GM18499 (cell line): Measurements from ENCODE around the gene KAZN.

Experiments used
- ATAC-seq: cut with Tn5 transposase; IDR thresholded peaks from one replicate; pipeline ENCODE4 v1.9.1; 2021; ENCODE audit warnings: moderate number of reproducible peaks; ENCODE audit not compliant: insufficient read depth, unreplicated experiment

The KAZN gene

GRCh38 chr1:14699620-14700019, 101.1 kb downstream of the KAZN start:
- ATAC-seq: no peak

GRCh38 chr1:14704846-14705245, 106.4 kb downstream of the KAZN start:
- no peak for ATAC-seq

GRCh38 chr1:14705824-14706223, 107.3 kb downstream of the KAZN start:
- ATAC-seq: no peak

GRCh38 chr1:14706631-14707030, 108.1 kb downstream of the KAZN start:
- no peak for ATAC-seq

GRCh38 chr1:14707531-14708445, 109.3 kb downstream of the KAZN start:
- no peak for ATAC-seq

GRCh38 chr1:14710331-14710730, 111.8 kb downstream of the KAZN start:
- ATAC-seq: no peak

- ATAC-seq: no peak
Measured at GRCh38 chr1:14712136-14712535, 113.7 kb downstream of the KAZN start.

- no peak for ATAC-seq
Measured at GRCh38 chr1:14713077-14713476, 114.6 kb downstream of the KAZN start.

GRCh38 chr1:14715266-14715665, 116.8 kb downstream of the KAZN start:
- no peak for ATAC-seq

GRCh38 chr1:14715802-14716201, 117.3 kb downstream of the KAZN start:
- ATAC-seq: no peak

GRCh38 chr1:14716474-14716873, 118.0 kb downstream of the KAZN start:
- no peak for ATAC-seq

GRCh38 chr1:14718476-14718875, 120.0 kb downstream of the KAZN start:
- ATAC-seq: no peak

GRCh38 chr1:14723401-14723800, 124.9 kb downstream of the KAZN start:
- no peak for ATAC-seq

GRCh38 chr1:14724246-14724645, 125.8 kb downstream of the KAZN start:
- ATAC-seq: no peak

- no peak for ATAC-seq
Measured at GRCh38 chr1:14724678-14725077, 126.2 kb downstream of the KAZN start.

- ATAC-seq: no peak
Measured at GRCh38 chr1:14725238-14725637, 126.8 kb downstream of the KAZN start.

- no peak for ATAC-seq
Measured at GRCh38 chr1:14725695-14726094, 127.2 kb downstream of the KAZN start.

GRCh38 chr1:14726606-14727005, 128.1 kb downstream of the KAZN start:
- no peak for ATAC-seq

GRCh38 chr1:14728516-14728915, 130.0 kb downstream of the KAZN start:
- ATAC-seq: no peak

GRCh38 chr1:14732728-14733047, 134.2 kb downstream of the KAZN start:
- ATAC-seq: no peak

GRCh38 chr1:14733048-14733778, 134.7 kb downstream of the KAZN start:
- no peak for ATAC-seq

- ATAC-seq: no peak
Measured at GRCh38 chr1:14733779-14734140, 135.3 kb downstream of the KAZN start.
